Measurements from ENCODE around the gene DCLRE1A.

The DCLRE1A gene

DNA sequence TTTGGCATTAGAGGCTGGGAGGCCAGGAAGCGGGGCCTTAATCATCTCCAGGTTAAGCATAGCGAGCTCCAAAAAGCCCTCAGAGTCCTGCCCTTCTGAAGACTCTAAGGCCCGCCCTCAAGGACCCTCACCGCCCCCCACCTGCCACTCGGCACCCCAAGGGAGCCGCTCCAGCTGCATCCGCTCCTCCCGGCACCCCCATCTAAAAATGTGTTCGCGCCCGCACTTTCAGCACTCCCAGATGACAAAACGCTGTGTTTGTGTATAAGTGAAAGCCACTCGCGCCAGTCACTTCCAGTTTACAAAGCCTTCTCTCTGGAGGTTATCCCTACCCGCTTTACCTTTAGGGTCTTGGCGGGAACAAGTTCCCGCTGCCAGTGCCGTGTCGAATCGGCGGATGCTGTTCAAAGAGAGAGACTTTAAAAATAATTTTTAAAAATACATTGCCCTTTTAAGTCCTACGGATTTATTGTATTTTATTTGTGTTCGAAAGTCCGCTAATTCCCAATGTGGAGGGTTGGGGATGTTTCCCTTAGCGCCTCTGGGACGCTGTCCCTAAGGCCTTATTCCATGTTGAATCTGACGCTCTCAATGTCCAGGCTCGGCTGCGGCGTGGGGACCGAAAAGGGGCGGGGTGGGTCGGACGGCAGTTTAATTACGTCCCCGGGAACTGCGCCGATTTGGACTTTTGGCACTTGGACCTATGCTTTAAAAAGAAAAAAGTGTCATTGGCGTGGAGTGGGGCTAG lies at the start of gene DCLRE1A, which contains the start of gene NHLRC2:
DCLRE1A (minus strand) TSS at position 70 of the 748 bp plus-strand sequence. CDS start 900 bp downstream, outside the sequence.
NHLRC2 (plus strand) TSS at position 649 of the 748 bp plus-strand sequence. CDS start 212 bp downstream, outside the sequence.
- DNase-seq (ENCODE audit: low spot score) = peak; percentile 48

DNA sequence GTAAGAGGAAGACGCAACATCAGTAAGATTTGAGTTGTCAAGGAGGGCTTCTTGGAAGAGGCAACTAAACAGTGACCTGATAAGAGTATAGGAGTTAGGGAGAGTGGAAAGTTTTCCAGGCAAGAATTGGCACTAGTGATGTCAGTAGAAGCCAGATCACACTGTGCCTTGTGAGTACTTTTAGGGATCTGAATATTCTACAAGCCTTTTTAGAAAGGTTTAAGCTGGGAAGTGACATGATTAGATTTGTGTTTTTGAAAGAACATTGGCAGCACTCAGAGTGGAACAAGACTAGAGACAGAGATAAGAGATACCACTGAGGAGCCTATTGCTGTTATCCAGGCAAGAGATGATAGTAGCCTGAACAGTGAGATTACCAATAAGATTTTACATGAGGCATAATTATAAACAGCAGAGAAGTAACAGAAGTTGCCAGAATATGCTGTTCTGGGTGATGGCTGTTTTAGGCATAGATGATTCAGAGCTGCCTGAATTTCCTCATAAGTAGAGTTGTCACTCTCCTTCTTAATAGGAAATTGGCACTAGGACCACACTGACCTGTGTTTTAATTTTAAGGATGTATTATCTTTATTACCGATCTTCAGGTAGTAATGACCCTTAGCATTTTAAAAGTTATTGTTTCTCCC lies 46.2 kb upstream of the DCLRE1A start:
- DNase-seq (ENCODE audit: low spot score) = no peak

DNA sequence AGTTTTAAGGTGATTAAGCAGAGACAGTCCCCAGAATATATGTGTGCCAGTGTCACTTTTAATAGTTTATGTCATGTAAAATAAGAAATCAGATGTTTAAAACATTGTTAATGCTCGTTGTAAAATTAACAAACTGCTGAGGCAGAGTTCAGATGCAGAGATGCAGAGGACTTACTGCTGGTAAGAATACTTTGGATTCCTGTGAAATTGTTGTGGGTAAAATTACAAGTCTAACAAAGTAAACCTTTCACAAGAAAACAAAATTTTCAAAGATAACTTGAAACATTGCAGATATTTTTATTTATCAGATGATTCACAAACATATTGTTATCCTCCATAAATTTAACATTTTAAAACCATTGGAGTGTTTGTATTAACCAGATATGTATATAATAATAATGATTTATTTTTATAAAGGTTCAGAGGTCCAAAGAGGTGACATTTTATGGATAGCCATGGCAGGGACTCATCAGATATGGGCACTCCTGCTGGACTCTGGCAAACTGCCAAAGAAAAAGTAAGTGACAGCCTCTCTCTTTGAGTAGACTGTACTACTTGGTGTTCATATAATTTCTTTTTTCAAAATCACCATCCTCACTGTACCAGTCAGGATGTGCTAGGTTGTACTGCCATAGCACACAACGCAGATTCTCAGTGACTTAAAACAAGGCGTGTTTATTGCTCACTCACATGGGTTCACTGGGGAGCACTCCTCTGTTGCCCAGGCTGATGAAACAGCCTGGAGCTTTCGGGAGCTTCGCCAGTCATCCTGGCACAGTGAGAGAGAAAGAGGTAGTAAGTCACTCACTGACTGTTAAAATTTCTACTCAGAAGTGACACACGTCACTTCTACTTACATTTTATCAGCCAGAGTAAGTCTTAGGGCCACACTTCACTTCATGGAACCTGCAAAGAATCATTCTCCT lies 44.1 kb upstream of the DCLRE1A start:
- no peak for DNase-seq (ENCODE audit: low spot score)

- no peak for DNase-seq (ENCODE audit: low spot score)
These were observed 41.1 kb upstream of the DCLRE1A start for GRCh38 chr10:113895018-113895417.

DNA sequence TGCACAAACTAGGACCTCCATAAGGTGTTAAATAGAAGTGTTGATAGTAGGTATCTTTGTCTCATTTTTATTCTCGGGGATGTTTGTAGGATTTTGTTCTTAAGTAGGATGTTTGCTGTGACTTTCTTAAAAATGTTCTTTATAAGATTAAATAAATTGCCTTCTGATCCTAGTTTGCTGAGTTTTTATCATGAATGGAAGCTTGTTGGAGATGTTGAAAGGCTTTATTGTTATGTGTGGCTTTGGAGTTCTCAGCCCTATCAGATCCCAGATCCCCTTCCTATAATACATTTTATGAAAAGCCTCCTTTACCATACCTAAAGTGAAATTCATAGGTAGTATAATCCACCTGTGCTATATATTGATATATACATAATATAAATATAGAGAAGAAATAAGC lies 40.7 kb upstream of the DCLRE1A start:
- no peak for DNase-seq (ENCODE audit: low spot score)

DNA sequence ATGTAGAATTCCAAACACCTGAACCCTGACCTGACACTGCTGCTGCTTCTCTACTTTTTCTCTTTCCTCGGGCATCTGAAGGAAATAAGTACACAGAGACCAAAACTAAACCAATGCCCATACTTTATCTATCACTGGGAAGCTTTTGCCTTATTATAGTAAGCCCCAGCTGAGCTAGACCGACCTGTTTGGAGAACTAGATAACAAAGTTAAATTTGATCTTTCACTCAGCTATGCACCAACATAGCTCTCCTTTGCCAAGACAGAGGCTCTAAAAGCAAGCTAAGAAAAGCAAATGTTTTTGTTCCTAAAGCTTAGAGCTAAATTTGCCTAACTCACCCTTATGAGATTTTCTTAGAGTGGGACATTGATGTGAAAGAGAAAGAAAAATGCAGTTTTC lies 39.7 kb upstream of the DCLRE1A start:
- no peak for DNase-seq (ENCODE audit: low spot score)

DNA sequence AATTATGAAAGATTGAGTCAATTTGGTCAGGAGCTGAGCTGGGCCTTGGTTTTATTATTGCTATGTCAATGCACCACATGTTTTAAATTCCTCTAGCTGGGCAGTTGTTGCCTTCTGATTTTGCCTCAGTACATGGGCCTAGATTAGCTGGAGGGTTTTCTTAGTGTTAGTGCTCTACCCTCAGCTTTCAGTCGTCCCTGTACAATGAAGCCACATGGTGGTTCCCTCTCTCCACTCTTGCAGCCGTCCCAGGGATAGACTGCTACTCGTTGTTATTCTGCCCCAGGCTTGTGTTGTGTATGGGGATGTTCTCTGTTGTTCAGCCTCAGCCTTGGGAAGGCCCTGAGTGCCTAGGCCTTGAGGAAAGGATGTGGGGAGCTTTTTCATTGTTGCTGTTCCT lies 37.6 kb upstream of the DCLRE1A start:
- DNase-seq (ENCODE audit: low spot score) = no peak

DNA sequence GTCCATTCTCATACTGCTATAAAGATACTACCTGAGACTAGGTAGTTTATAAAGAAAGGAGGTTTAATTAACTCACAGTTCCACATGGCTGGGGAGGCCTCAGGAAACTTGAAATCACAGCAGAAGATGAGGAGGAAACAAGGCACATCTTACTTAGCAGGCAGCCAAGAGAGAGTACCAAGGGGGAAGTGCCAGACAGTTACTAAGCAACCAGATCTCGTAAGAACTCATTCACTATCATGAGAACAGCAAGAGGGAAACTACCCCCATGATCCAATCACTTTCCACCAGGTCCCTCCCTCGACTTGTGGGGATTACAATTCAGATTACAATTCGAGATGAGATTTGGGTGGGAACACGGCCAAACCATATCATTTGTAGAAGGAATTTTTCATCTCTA lies 36.9 kb upstream of the DCLRE1A start:
- no peak for DNase-seq (ENCODE audit: low spot score)

- DNase-seq (ENCODE audit: low spot score) = no peak
These were observed 36.0 kb upstream of the DCLRE1A start for GRCh38 chr10:113889911-113890310.

DNA sequence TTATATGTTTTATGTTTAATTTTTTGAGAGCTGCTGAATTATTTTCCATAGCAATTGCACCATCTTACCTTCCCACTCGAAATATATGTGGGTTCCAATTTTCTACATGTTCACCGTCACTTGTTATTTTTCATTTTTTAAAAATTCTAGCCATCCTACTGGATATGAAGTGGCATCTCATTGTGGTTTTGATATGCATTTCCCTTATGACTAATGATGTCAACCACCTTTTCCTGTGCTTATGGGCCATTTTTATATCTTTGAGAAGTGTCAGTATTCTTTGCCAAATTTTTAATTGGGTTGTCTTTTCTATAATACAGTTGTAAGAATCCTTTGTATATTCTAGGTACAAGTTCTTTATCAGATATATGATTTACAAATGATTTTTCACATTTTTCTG lies 28.4 kb upstream of the DCLRE1A start:
- DNase-seq (ENCODE audit: low spot score) = peak; percentile 1

GRCh38 chr10:113880236-113880635 lies 26.4 kb upstream of the DCLRE1A start:
- DNase-seq (ENCODE audit: low spot score) = no peak

GRCh38 chr10:113879691-113880090 lies 25.8 kb upstream of the DCLRE1A start:
- no peak for DNase-seq (ENCODE audit: low spot score)

GRCh38 chr10:113876461-113876860 lies 22.6 kb upstream of the DCLRE1A start:
- DNase-seq (ENCODE audit: low spot score) = no peak

GRCh38 chr10:113875212-113875611 lies 21.3 kb upstream of the DCLRE1A start:
- DNase-seq (ENCODE audit: low spot score) = no peak

DNA sequence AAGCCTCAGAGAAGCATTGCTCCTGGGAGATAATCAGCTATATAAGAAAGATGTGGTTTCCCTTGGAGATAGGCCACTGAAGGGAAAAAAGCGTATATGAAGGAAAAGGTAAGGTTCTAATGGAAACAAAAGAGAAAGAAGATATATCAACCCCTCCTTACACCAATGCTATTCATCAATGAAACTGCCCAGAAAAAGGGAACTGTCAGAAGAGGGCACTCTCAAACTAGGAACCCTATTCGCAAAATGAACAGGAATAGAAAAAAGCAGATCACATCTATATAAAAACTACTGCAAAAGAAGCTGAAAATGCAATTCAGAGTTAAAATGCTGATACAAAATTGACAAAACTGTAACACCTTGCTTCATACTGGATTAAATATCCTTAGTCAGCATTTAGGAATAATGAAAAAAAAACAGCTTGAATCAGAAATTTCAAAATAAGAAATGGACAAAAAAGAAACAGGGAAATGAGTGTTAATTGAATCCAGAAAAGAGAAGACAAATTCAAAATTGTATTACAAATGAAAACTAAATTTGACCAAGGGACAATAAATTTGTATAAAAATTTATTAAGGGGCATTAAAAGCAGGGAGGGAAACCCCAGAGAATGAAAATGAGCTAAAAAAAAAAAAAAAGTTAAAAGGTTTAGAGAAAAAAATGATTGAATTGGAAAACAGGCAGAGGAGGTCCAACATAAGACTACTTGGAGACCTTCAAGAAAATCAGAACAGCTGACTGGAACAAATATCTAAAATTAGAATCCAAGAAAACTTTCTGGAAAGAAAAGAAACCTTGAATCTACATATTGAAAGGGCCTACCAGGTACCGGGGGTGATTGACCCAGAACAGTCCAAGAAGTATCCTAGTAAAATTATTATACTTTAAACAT lies 18.5 kb upstream of the DCLRE1A start:
- DNase-seq (ENCODE audit: low spot score) = no peak

GRCh38 chr10:113869789-113870188 lies 15.9 kb upstream of the DCLRE1A start:
- no peak for DNase-seq (ENCODE audit: low spot score)

- no peak for DNase-seq (ENCODE audit: low spot score)
These were observed 14.0 kb upstream of the DCLRE1A start for GRCh38 chr10:113867904-113868303.

- DNase-seq (ENCODE audit: low spot score) = no peak
These were observed 12.9 kb upstream of the DCLRE1A start for GRCh38 chr10:113866551-113867394.

DNA sequence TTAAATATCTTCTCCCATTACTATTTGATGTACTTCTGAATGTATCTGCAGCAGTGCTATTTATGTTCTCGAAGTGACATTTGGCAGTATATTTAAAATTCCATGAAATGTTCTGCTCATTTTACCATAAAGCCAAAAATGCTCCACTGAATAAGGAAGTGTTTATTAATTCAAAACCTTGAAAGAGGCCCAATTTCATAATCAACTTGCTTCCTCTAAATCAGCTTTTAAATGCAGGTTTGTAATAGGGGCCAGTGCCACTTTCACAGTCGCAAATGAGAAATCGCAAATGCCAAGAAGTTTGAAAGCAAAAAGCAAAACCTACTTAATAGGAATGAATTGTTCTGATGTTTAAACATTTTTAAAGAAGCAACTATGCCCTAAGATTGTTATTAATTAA lies 12.0 kb upstream of the DCLRE1A start:
- no peak for DNase-seq (ENCODE audit: low spot score)

- no peak for DNase-seq (ENCODE audit: low spot score)
These were observed 5.4 kb upstream of the DCLRE1A start for GRCh38 chr10:113859261-113859660.
